A673 (cell line): Measurements from ENCODE around the gene IL1RAPL2. TPM values are rescaled to one million over a fixed set of nuclear protein-coding genes. Genes with fewer than 3 reads are reported as not detected.

Source experiments
- BruUV-seq: library from RNA; stranded (reverse); fragments of 400-500 nt; replicated peaks from 2 replicates; lab custom pipeline; 2021; lab: Mats Ljungman, UMichigan
- CTCF ChIA-PET: fragments of 300-600 bp; sonication (Branson Sonifier 250); formaldehyde crosslinking; loops from one replicate; lab custom pipeline; 2022; ENCODE audit warnings: antibody characterized with exemption; lab: Charles Lee
- POLR2A ChIA-PET: fragments of 300-600 bp; sonication (Branson Sonifier 250); formaldehyde crosslinking; loops from one replicate; lab custom pipeline; 2022; ENCODE audit warnings: antibody characterized with exemption; ENCODE audit not compliant: low non-redundant PET; lab: Charles Lee
- DNase-seq: peaks from one replicate; pipeline ENCODE4 v3.0.0-alpha.2; 2015; ENCODE audit warnings: low spot score
- H3K27ac ChIP-seq: fragments of 200-600 bp; sonication (generic); 2 replicates; pipeline ENCODE4 v1.5.1; 2016; ENCODE audit warnings: mixed run types, low read depth, mild to moderate bottlenecking, mixed read lengths, antibody characterized with exemption, low read length; ENCODE audit not compliant: poor library complexity, severe bottlenecking
- H3K27me3 ChIP-seq: fragments of 200-600 bp; sonication (generic); replicated peaks from 2 replicates; pipeline ENCODE4 v1.6.1; 2017; ENCODE audit warnings: mixed run types, low read depth, mild to moderate bottlenecking, mixed read lengths, antibody characterized with exemption, low read length; ENCODE audit not compliant: insufficient read depth, poor library complexity
- H3K36me3 ChIP-seq: fragments of 200-600 bp; sonication (generic); 2 replicates; pipeline ENCODE4 v1.6.1; 2016; ENCODE audit warnings: mixed run types, mild to moderate bottlenecking, mixed read lengths, antibody characterized with exemption, low read length; ENCODE audit not compliant: insufficient read depth, poor library complexity, severe bottlenecking
- H3K4me1 ChIP-seq: fragments of 200-600 bp; sonication (generic); 2 replicates; pipeline ENCODE4 v1.6.1; 2017; ENCODE audit warnings: mixed run types, mild to moderate bottlenecking, mixed read lengths, antibody characterized with exemption, low read length; ENCODE audit not compliant: insufficient read depth, poor library complexity, severe bottlenecking
- H3K4me3 ChIP-seq: fragments of 200-600 bp; sonication (generic); 2 replicates; pipeline ENCODE4 v1.5.1; 2016; ENCODE audit warnings: low read depth, mixed run types, mild to moderate bottlenecking, mixed read lengths, low read length; ENCODE audit not compliant: poor library complexity, severe bottlenecking
- H3K9me3 ChIP-seq: fragments of 200-600 bp; sonication (generic); 2 replicates; pipeline ENCODE4 v1.6.1; 2016; ENCODE audit warnings: mixed run types, low read depth, mild to moderate bottlenecking, mixed read lengths, antibody characterized with exemption, low read length; ENCODE audit not compliant: poor library complexity, severe bottlenecking
- EZH2 ChIP-seq: fragments of 200-600 bp; sonication (generic); IDR thresholded peaks from 2 replicates; pipeline ENCODE4 v1.6.1; 2017; ENCODE audit warnings: borderline replicate concordance, low read depth, mild to moderate bottlenecking, mixed read lengths, antibody characterized with exemption, low read length; ENCODE audit not compliant: poor library complexity, severe bottlenecking
- intact Hi-C: fragments of 100-400 bp; cut with micrococcal nuclease; formaldehyde crosslinking; loops from one replicate; pipeline ENCODE4 v1.10.0; 2022; ENCODE audit not compliant: unreplicated experiment
- total RNA-seq: library from RNA; stranded (reverse); gene quantifications from 2 replicates; pipeline ENCODE4 v1.2.3, GENCODE V29; 2021
- TF ChIP-seq, protein P1 (sequence below): fragments of 300-800, 200-600 bp; sonication (generic); conservative IDR thresholded peaks from 2 replicates; pipeline ENCODE4 v1.5.1; 2017; ENCODE audit warnings: low read depth, mild to moderate bottlenecking, antibody characterized with exemption, low read length, moderate library complexity, mixed read lengths

The IL1RAPL2 gene
- total RNA-seq, 1 experiment from 2014 or later = not detected

GRCh38 chrX:104854188-104854587 lies 288.2 kb downstream of the IL1RAPL2 start:
- no peak for TF ChIP-seq EZH2
- TF ChIP-seq, protein P1, sequence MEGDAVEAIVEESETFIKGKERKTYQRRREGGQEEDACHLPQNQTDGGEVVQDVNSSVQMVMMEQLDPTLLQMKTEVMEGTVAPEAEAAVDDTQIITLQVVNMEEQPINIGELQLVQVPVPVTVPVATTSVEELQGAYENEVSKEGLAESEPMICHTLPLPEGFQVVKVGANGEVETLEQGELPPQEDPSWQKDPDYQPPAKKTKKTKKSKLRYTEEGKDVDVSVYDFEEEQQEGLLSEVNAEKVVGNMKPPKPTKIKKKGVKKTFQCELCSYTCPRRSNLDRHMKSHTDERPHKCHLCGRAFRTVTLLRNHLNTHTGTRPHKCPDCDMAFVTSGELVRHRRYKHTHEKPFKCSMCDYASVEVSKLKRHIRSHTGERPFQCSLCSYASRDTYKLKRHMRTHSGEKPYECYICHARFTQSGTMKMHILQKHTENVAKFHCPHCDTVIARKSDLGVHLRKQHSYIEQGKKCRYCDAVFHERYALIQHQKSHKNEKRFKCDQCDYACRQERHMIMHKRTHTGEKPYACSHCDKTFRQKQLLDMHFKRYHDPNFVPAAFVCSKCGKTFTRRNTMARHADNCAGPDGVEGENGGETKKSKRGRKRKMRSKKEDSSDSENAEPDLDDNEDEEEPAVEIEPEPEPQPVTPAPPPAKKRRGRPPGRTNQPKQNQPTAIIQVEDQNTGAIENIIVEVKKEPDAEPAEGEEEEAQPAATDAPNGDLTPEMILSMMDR = no peak
- no peak for DNase-seq

DNA sequence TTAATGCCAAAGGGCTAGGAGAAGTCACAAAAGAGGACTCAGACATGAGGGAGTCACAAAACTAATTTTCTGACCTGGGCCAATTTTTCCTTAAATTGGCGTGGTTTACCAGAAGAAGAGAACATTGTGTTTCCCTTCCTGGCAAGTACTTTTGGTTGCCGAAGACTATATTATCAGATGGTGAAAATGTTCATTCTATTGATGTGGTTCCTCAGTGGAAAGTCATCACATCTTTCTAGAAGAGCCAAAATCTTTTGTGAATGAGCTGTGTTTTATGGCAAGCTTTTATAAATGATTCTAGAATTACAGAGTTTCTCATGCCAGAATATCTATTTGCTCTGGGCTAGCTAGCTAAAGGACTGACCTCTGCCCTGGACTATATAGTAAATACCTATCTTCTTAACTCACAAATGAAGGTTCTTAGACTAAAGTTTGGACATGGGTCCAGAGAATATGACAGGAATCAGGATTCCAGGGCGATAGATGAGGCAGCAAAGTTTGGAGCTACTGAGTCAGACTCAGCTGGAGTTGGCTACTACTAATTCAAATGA lies 288.9 kb downstream of the IL1RAPL2 start:
- ChIA-PET CTCF (no interaction called here), POLR2A (no interaction called here)
- DNase-seq = no peak
- Histone ChIP-seq H3K36me3 (no peaks in the 10 kb centered on the region), H3K4me1 (no peaks in the 10 kb centered on the region), H3K9me3 (no peaks in the 10 kb centered on the region), H3K27me3 (no peaks in the 10 kb centered on the region), H3K4me3 (no peak overlapping the region), H3K27ac (no peak overlapping the region)
- intact Hi-C loops = no loop called here
- no peak for TF ChIP-seq EZH2
- TF ChIP-seq, protein P1 = no peak
- BruUV-seq = no TSS peak

More at GRCh38 chrX:104854188-104854587, 288.2 kb downstream of the IL1RAPL2 start:
- Histone ChIP-seq H3K9me3 (no peaks in the 10 kb centered on the region), H3K36me3 (no peaks in the 10 kb centered on the region), H3K27ac (no peak overlapping the region), H3K4me3 (no peak overlapping the region), H3K4me1 (no peaks in the 10 kb centered on the region), H3K27me3 (no peaks in the 10 kb centered on the region)
- POLR2A ChIA-PET = no interaction called here
- BruUV-seq = no TSS peak
- CTCF ChIA-PET = no interaction called here
- intact Hi-C loops = no loop called here

DNA sequence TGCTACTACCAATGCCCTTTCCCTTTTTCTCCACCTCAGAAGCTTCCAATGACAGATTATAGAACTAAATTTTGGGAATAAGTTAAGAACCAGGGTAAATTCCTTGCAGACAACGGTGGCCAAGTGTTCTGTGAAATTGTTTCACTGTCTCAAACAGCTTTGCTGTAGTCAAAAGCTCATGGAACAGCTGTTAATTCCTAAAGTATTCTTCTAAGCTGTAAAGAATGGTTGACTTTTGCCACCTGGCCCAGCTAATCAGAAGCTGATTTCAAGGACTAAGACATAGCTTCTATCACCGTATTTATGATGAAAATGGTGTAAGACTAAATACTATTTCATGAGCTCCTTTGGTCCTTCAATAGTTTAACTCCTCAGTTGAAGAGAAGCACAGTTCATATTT lies 297.5 kb downstream of the IL1RAPL2 start:
- intact Hi-C loops = no loop called here
- H3K27me3 ChIP-seq = no peaks in the 10 kb centered on the region
- H3K36me3 ChIP-seq = no peaks in the 10 kb centered on the region
- H3K9me3 ChIP-seq = no peaks in the 10 kb centered on the region
- TF ChIP-seq EZH2 = no peak
- TF ChIP-seq, protein P1 = no peak
- ChIA-PET CTCF (no interaction called here), POLR2A (no interaction called here)
- no peak for DNase-seq
- H3K4me3 ChIP-seq = no peak overlapping the region
- BruUV-seq = no TSS peak
- no peak overlapping the region for H3K27ac ChIP-seq
- no peaks in the 10 kb centered on the region for H3K4me1 ChIP-seq
